Glomerular endothelial cell (primary cell): ENCODE measurements around the gene GNS. TPM values are rescaled to one million over a fixed set of nuclear protein-coding genes. Genes with fewer than 3 reads are reported as not detected.

Experiments used
- DNase-seq: peaks from one replicate; pipeline ENCODE4 v3.0.0-alpha.2; 2011; ENCODE audit warnings: low read depth, low spot score; ENCODE audit errors: extremely low read depth
- total RNA-seq: library from RNA; depleted of rRNA; stranded (reverse); fragments of >200 nt; gene quantifications from 2 replicates; pipeline ENCODE4 v1.2.3, GENCODE V29; 2015

Gene GNS
- total RNA-seq, 1 donor from 2014 or later: 259 TPM

- DNase-seq: no peak
Measured at GRCh38 chr12:64678835-64679234, 80.4 kb downstream of the GNS start.

DNA sequence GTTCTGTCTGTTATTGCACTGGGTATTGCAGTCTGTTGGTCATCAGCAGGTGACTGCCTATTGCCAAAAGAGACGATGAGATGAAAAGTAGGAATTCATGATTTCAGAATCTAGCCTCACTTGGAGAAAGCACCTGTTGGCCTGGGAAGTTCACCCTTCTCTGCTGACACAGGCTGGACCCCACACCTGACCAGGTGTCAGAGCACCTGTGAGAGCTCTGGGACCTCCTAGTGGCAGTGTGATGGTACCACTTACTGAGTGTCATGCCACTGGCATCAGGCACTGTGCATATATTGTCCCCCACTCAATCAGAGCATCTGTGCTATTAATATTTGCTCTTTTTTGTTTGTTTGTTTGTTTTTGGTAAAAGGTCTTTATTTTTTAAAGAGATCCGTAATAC is 81.0 kb downstream of the GNS start:
- no peak for DNase-seq

DNA sequence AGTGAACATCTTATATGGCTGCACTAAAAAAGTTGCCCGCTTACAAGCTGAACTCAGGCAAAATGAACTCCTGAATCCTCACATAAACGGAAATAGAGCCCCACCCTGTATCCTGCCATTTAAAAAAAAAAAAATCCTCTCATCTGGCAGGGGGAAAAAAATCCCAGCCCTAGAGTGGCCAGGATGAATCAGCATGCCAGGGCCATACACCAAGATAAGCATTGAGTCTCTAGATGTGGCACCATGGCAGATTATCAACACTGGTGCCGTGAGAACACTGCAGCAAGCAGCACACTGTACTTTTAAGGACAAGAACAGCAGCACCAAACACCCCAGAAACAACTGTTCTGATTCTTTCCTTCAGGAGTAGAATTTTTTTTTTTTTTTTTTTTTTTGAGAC is 83.4 kb downstream of the GNS start:
- no peak for DNase-seq

DNA sequence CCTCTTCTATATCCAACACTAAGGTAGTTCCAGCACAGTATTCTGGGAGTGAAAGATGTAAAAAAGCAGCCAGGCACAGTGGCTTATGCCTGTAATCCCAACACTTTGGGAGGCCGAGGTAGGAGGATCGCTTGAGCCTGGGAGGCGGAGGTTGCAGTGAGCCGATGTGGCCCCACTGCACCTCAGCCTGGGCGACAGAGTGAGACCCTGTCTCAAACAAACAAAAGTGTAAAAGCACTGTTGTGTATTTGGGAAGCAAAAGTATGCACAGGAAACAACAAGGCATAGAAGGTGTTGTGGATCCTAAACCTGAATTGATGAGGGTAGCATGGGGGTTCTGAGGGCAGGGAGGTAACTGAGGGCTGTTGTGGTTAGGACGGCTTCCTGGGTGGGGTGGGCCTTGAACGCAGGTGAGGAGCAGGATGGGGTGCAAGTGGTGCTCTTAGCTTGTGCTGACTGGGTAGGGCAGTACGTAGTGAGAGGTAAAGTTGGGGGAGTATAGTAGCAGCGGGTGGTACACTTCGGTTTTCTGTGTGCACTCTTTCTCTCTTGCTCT is 84.8 kb downstream of the GNS start:
- DNase-seq: no peak

DNA sequence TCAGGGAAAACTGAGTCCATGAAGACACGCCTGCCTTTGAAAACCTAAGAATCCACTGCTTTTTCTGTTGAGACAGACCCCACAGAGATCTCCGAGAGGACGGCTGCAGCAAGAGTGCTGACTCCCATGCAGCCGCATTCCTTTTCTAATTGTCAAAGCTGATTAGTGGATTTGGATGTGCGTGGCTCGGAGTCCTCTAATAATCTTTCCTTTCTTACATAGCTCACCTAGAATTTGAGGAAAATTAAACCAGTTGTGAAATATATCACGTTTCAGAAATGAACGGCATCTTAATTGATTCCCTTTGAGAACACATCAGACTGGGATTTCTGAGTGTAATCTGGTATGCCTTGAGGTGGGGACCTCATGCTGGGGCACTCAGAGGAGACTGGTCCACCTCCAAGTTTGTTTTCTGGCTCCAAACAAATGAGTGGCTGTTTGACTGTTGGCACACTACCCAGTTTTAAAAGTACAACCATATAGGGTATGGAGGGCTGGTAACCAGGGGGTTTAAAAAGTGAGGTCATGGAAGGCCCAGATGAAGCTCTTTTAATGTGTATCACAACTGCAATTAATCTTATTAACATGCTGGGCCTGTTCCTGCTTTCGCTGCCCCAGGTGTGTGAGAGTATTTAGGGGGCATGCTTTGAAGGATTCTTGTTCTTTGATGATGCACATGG is 85.6 kb downstream of the GNS start:
- DNase-seq: no peak

- DNase-seq: no peak
Measured at GRCh38 chr12:64672925-64673409, 86.2 kb downstream of the GNS start.

- DNase-seq: no peak
Measured at GRCh38 chr12:64671681-64672080, 87.5 kb downstream of the GNS start.

DNA sequence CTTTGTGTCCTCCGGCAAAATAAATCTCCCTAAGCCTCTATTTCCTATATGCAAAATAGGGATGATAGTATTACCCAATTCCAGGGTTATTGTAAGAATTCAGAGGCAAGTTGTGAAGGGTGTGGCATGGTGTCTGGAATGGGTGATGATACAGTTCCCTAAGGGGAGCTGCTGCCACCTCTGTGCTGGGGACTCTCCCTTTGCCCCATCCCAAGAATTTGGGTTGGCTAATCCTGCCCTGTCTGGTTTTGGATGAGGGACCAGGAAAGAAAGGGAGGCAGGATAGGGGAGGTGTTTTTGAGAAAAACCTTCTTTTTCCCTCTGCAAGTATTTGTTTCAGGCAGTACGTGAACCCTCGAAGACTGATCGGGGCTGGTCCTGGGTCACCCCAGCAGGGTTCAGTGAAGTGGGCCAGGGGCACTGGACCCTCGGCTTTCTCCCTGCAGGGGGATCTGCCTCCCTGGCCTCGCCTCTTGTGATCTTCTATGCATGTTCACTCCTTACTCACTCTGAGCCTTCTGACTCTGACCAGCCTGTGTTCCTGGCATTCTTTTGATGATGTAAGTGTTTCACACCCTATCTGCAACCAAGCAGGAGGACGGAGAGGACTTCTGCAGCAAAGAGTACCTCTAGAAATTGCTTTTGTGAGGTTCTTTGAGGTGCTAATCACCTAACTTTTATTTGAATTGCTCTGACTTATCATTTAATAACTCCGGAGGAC is 88.1 kb downstream of the GNS start:
- no peak for DNase-seq

- no peak for DNase-seq
Measured at GRCh38 chr12:64670019-64670418, 89.2 kb downstream of the GNS start.

GRCh38 chr12:64669270-64669842 is 89.8 kb downstream of the GNS start:
- no peak for DNase-seq

DNA sequence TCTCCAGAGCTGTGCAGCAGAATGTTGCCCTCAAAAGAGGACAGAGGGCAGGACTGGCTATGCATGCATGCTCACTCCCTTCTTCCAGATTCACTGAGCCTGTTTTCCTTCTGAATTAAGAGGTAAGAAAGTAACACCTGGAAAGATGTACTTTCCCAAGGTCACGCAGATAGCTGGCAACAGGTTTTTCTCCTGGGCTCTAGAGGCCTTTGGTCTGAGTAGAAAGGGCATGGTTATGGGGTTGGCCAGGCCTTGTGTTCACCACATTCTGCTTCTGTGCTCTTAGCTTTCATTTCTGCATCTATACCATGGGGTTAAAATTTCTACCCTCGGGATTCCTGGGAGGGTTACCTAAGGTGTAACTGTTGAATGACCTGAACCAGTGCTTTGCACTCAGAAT is 91.4 kb downstream of the GNS start:
- no peak for DNase-seq

- no peak for DNase-seq
Measured at GRCh38 chr12:64666054-64666914, 92.9 kb downstream of the GNS start.

GRCh38 chr12:64665514-64665913 is 93.7 kb downstream of the GNS start:
- DNase-seq: no peak

Other genes with a start within 250 kb of the GNS start
- gene RASSF3, start 148.9 kb downstream of the GNS start, total RNA-seq: 64.8 and 70.5 TPM in 2 replicates
- 13.8 and 24.7 TPM in 2 replicates for gene TBC1D30, start 65.2 kb upstream of the GNS start, total RNA-seq